Liver (tissue), 2 donors: ENCODE results near the gene PRKD1.

Experiments
- CTCF ChIP-seq: fragments of 150-350 bp; IDR thresholded peaks from 2 replicates; pipeline ENCODE4 v1.5.1; 2017; ENCODE audit warnings: improper control_type of control experiment, low read depth, low read length; ENCODE audit not compliant: missing input control
- MAX ChIP-seq: IDR thresholded peaks from 2 replicates; pipeline ENCODE4 v1.6.1; 2016; ENCODE audit warnings: antibody characterized with exemption
- ZBTB33 ChIP-seq: IDR thresholded peaks from 2 replicates; pipeline ENCODE4 v1.6.1; 2016; ENCODE audit warnings: antibody characterized with exemption
- donor health status: healthy.

GRCh38 chr14:29756019-29756385 lies 171.6 kb downstream of the PRKD1 start:
- TF ChIP-seq MAX (no peak), CTCF (no peak), ZBTB33 (no peak)
